Panc1 (cell line): Measurements from ENCODE around the gene ZCCHC13. TPM values are rescaled to one million over a fixed set of nuclear protein-coding genes. Genes with fewer than 3 reads are reported as not detected.

Source experiments
- ATAC-seq: fragments of 200-7000 bp; cut with Tn5 transposase; 2 replicates; pipeline ENCODE4 v1.9.1; 2020; ENCODE audit warnings: mild to moderate bottlenecking, moderate library complexity
- BruUV-seq: library from RNA; stranded (reverse); fragments of 400-500 nt; replicated peaks from 2 replicates; lab custom pipeline; 2021; lab: Mats Ljungman, UMichigan
- CTCF ChIA-PET: fragments of 300-600 bp; sonication (Branson Sonifier 250); formaldehyde crosslinking; loops from one replicate; lab custom pipeline; 2022; ENCODE audit warnings: antibody characterized with exemption; lab: Charles Lee
- POLR2A ChIA-PET: fragments of 300-600 bp; sonication (Branson Sonifier 250); formaldehyde crosslinking; loops from one replicate; lab custom pipeline; 2022; ENCODE audit warnings: antibody characterized with exemption; lab: Charles Lee
- DNase-seq: peaks from one replicate; pipeline ENCODE4 v3.0.0-alpha.2; 2010; ENCODE audit warnings: low read depth, low spot score
- H3K27ac ChIP-seq: 2 replicates; pipeline ENCODE4 v1.5.1; 2011; ENCODE audit warnings: mild to moderate bottlenecking, low read length, inconsistent platforms
- H3K27me3 ChIP-seq: fragments of 200-500 bp; sonication (Bioruptor generic); 2 replicates; pipeline ENCODE4 v1.6.0; 2014; ENCODE audit warnings: low read length, inconsistent platforms; ENCODE audit not compliant: control insufficient read depth, insufficient read depth
- H3K36me3 ChIP-seq: fragments of 200-500 bp; sonication (Bioruptor generic); 2 replicates; pipeline ENCODE4 v1.5.1; 2014; ENCODE audit warnings: inconsistent platforms, mild to moderate bottlenecking, low read length, moderate library complexity; ENCODE audit not compliant: control insufficient read depth, insufficient read depth
- H3K4me1 ChIP-seq: 2 replicates; pipeline ENCODE4 v1.5.1; 2011; ENCODE audit warnings: inconsistent platforms, mild to moderate bottlenecking, low read length, moderate library complexity; ENCODE audit not compliant: control insufficient read depth, insufficient read depth
- H3K4me3 ChIP-seq, 2 experiments: 2 replicates each; pipeline ENCODE4 v1.5.1; 2011 to 2012; ENCODE audit warnings: low read depth in 2 of 2, low read length in 2 of 2, mild to moderate bottlenecking in 2 of 2, inconsistent platforms in 1 of 2, moderate library complexity in 1 of 2
- H3K9me3 ChIP-seq: fragments of 200-500 bp; sonication (Bioruptor generic); 2 replicates; pipeline ENCODE4 v1.5.1; 2014; ENCODE audit warnings: low read depth, mild to moderate bottlenecking, inconsistent platforms, low read length, moderate library complexity; ENCODE audit not compliant: control insufficient read depth, insufficient read depth
- CTCF ChIP-seq: fragments of 450-650 bp; IDR thresholded peaks from 2 replicates; pipeline ENCODE4 v1.5.1; 2017; ENCODE audit warnings: mild to moderate bottlenecking
- POLR2AphosphoS5 ChIP-seq: IDR thresholded peaks from 2 replicates; pipeline ENCODE4 v1.6.1; 2012; ENCODE audit warnings: mild to moderate bottlenecking, low read depth, low read length, moderate library complexity
- REST ChIP-seq, 2 experiments: IDR thresholded peaks; 2 replicates each; pipeline ENCODE4 v1.6.1; 2011 to 2012; ENCODE audit warnings: low read depth in 2 of 2, control low read depth in 1 of 2, low read length in 1 of 2, mild to moderate bottlenecking in 1 of 2, moderate library complexity in 1 of 2; ENCODE audit not compliant: insufficient read depth in 1 of 2
- SIN3A ChIP-seq: IDR thresholded peaks from 2 replicates; pipeline ENCODE4 v1.6.1; 2012; ENCODE audit warnings: low read depth, mild to moderate bottlenecking, low read length, moderate library complexity, borderline replicate concordance; ENCODE audit not compliant: insufficient read depth
- TCF7L2 ChIP-seq: IDR thresholded peaks from 2 replicates; pipeline ENCODE4 v1.6.1; 2011; ENCODE audit warnings: mild to moderate bottlenecking, low read depth, low read length, inconsistent platforms
- in situ Hi-C: cut with HindIII; loops from 2 replicates; pipeline ENCODE4 v1.10.0; 2016; ENCODE audit warnings: low sequenced_read_pairs, low pct_unique_long_range_greater_than_20kb
- intact Hi-C: fragments of 100-400 bp; cut with micrococcal nuclease; formaldehyde crosslinking; loops from one replicate; pipeline ENCODE4 v1.10.0; 2022; ENCODE audit not compliant: unreplicated experiment
- microRNA-seq: library from miRNA; unstranded; fragments of <30 nt; microRNA quantifications from one replicate; pipeline ENCODE4 v1.1.0, GENCODE V29; 2020; ENCODE audit not compliant: unreplicated experiment
- total RNA-seq: library from RNA; stranded (reverse); gene quantifications from one replicate; pipeline ENCODE4 v1.2.1, GENCODE V29; 2021; ENCODE audit not compliant: unreplicated experiment

ZCCHC13 gene
- total RNA-seq, 1 experiment from 2014 or later = not detected

- H3K4me3 ChIP-seq = no peak overlapping the region
- intact Hi-C loops = no loop called here
- H3K27ac ChIP-seq = no peak overlapping the region
- TF ChIP-seq POLR2AphosphoS5 (no peak), TCF7L2 (no peak), SIN3A (no peak), CTCF (no peak), REST (IDR thresholded peaks at IDR 0.05; ENCODE audit: insufficient read depth in 1 of 2, low read depth in 2 of 2, low read length in 1 of 2) (no peak)
- DNase-seq (no peak), ATAC-seq (no peak)
- in situ Hi-C loops = no loop called here
- no peaks in the 10 kb centered on the region for H3K4me1 ChIP-seq
- no peaks in the 10 kb centered on the region for H3K27me3 ChIP-seq
- H3K36me3 ChIP-seq = no peaks in the 10 kb centered on the region
- H3K9me3 ChIP-seq = no peaks in the 10 kb centered on the region
- POLR2A ChIA-PET = no interaction called here
- BruUV-seq = no TSS peak
- CTCF ChIA-PET = no interaction called here
These were observed 47.8 kb downstream of the ZCCHC13 start for GRCh38 chrX:74351760-74352159.

- no peaks in the 10 kb centered on the region for H3K27me3 ChIP-seq
- no peaks in the 10 kb centered on the region for H3K4me1 ChIP-seq
- in situ Hi-C loops = no loop called here
- CTCF ChIA-PET = interaction anchor here (0.6 kb wide), 1 partner anchor 24 kb away, joined by 4 read pairs; no protein-coding TSS in a partner anchor
- intact Hi-C loops = no loop called here
- no peak overlapping the region for H3K4me3 ChIP-seq
- BruUV-seq = no TSS peak
- H3K27ac ChIP-seq = no peak overlapping the region
- TF ChIP-seq TCF7L2 = no peak
- TF ChIP-seq CTCF = no peak
- TF ChIP-seq REST (IDR thresholded peaks at IDR 0.05; ENCODE audit: insufficient read depth in 1 of 2, low read depth in 2 of 2, low read length in 1 of 2) = no peak
- no peak for TF ChIP-seq POLR2AphosphoS5
- no peak for TF ChIP-seq SIN3A
- no peaks in the 10 kb centered on the region for H3K36me3 ChIP-seq
- ATAC-seq = no peak
- no peak for DNase-seq
- POLR2A ChIA-PET = no interaction called here
- H3K9me3 ChIP-seq = no peaks in the 10 kb centered on the region
These were observed 50.0 kb downstream of the ZCCHC13 start for GRCh38 chrX:74353984-74354383.

Small RNA genes within 50 kb of the gene (microRNA-seq; reads per million reads assigned to microRNA genes)
- gene MIR374A (892 reads per million, percentile 80 among the genes with 10 or more reads in this experiment), gene MIR545 (11.4 reads per million, percentile 32 among the genes with 10 or more reads in this experiment)

Other genes starting within 250 kb of the ZCCHC13 start
- gene SLC16A2, start 117.3 kb downstream of the ZCCHC13 start, total RNA-seq = 34.5 TPM